GM21619 (cell line): ENCODE results near the gene TRUB2.

ENCODE experiments used
- ATAC-seq: cut with Tn5 transposase; IDR thresholded peaks from one replicate; pipeline ENCODE4 v1.9.1; 2021; ENCODE audit not compliant: unreplicated experiment

The TRUB2 gene

GRCh38 chr9:128271112-128271511 lies 51.1 kb downstream of the TRUB2 start:
- no peak for ATAC-seq

GRCh38 chr9:128266868-128267590 lies 55.2 kb downstream of the TRUB2 start:
- ATAC-seq = no peak

- ATAC-seq = no peak
Measured at GRCh38 chr9:128265348-128265847, 56.8 kb downstream of the TRUB2 start.

GRCh38 chr9:128262687-128263086 lies 59.6 kb downstream of the TRUB2 start:
- ATAC-seq = no peak

GRCh38 chr9:128260340-128260739 lies 61.9 kb downstream of the TRUB2 start:
- ATAC-seq = no peak

- no peak for ATAC-seq
Measured at GRCh38 chr9:128259156-128259555, 63.1 kb downstream of the TRUB2 start.

- no peak for ATAC-seq
Measured at GRCh38 chr9:128258326-128258725, 63.9 kb downstream of the TRUB2 start.

GRCh38 chr9:128257907-128258306 lies 64.3 kb downstream of the TRUB2 start:
- no peak for ATAC-seq

- no peak for ATAC-seq
Measured at GRCh38 chr9:128257086-128257825, 65.0 kb downstream of the TRUB2 start.
